Caco-2 (cell line): ENCODE measurements around the gene IZUMO3. TPM values are rescaled to one million over a fixed set of nuclear protein-coding genes. Genes with fewer than 3 reads are reported as not detected.

ENCODE experiments used
- Bru-seq: library from RNA; stranded (reverse); fragments of 400-500 nt; gene quantifications from one replicate; lab custom pipeline; 2021; lab: Mats Ljungman, UMichigan
- BruChase-seq, 2 experiments: library from RNA; stranded (reverse); fragments of 400-500 nt; gene quantifications; one replicate each; lab custom pipeline; 2021; lab: Mats Ljungman, UMichigan
- BruUV-seq: library from RNA; stranded (reverse); fragments of 400-500 nt; replicated peaks from 2 replicates; lab custom pipeline; 2021; lab: Mats Ljungman, UMichigan
- CTCF ChIA-PET: fragments of 300-600 bp; sonication (Branson Sonifier 250); formaldehyde crosslinking; loops from one replicate; lab custom pipeline; 2022; ENCODE audit warnings: antibody characterized with exemption; lab: Charles Lee
- POLR2A ChIA-PET: fragments of 300-600 bp; sonication (Branson Sonifier 250); formaldehyde crosslinking; loops from one replicate; lab custom pipeline; 2022; ENCODE audit warnings: antibody characterized with exemption; lab: Charles Lee
- DNase-seq, 2 experiments: peaks; one replicate each; pipeline versions ENCODE4 v3.0.0 to v3.0.0-alpha.2; 2020 to 2022
- H3K27me3 ChIP-seq: replicated peaks from 2 replicates; pipeline ENCODE4 v1.6.0; 2011; ENCODE audit warnings: low read length; ENCODE audit not compliant: control insufficient read depth, insufficient read depth
- H3K36me3 ChIP-seq: 2 replicates; pipeline ENCODE4 v1.5.1; 2011; ENCODE audit warnings: low read length; ENCODE audit not compliant: control insufficient read depth, insufficient read depth
- H3K4me1 ChIP-seq: fragments of 250-450 bp; sonication (Bioruptor Pico); 2 replicates; pipeline ENCODE4 v1.5.1; 2020; ENCODE audit warnings: mild to moderate bottlenecking
- H3K4me3 ChIP-seq: 2 replicates; pipeline ENCODE4 v1.5.1; 2011; ENCODE audit warnings: low read depth, mild to moderate bottlenecking, control low read depth, low read length
- H3K9me3 ChIP-seq: fragments of 250-450 bp; sonication (Bioruptor Pico); 2 replicates; pipeline ENCODE4 v1.5.1; 2020; ENCODE audit warnings: mild to moderate bottlenecking, moderate library complexity
- H3K27ac Mint-ChIP-seq: one replicate; pipeline ENCODE4 v1.8.0; 2022; ENCODE audit warnings: mixed read lengths; ENCODE audit not compliant: unreplicated experiment
- H3K27me3 Mint-ChIP-seq: one replicate; pipeline ENCODE4 v1.8.0; 2022; ENCODE audit warnings: mixed read lengths; ENCODE audit not compliant: insufficient read depth, unreplicated experiment
- H3K36me3 Mint-ChIP-seq: one replicate; pipeline ENCODE4 v1.8.0; 2022; ENCODE audit warnings: mild to moderate bottlenecking, mixed read lengths; ENCODE audit not compliant: insufficient read depth, unreplicated experiment
- H3K4me1 Mint-ChIP-seq: one replicate; pipeline ENCODE4 v1.8.0; 2022; ENCODE audit warnings: low read depth, mixed read lengths; ENCODE audit not compliant: unreplicated experiment
- H3K4me3 Mint-ChIP-seq: one replicate; pipeline ENCODE4 v1.8.0; 2022; ENCODE audit warnings: mild to moderate bottlenecking, moderate library complexity, mixed read lengths; ENCODE audit not compliant: unreplicated experiment
- H3K9me3 Mint-ChIP-seq: one replicate; pipeline ENCODE4 v1.8.0; 2022; ENCODE audit warnings: mixed read lengths; ENCODE audit not compliant: unreplicated experiment
- CTCF ChIP-seq, 2 experiments: fragments of 200-600 bp in 1 of 2; IDR thresholded peaks; 1 replicate in 1 of 2; 2 replicates in 1 of 2; pipeline versions ENCODE4 v1.5.1 to v1.8.0; 2011 to 2022; ENCODE audit warnings: antibody characterized with exemption in 1 of 2, control low read depth in 1 of 2, inconsistent platforms in 1 of 2, low read depth in 1 of 2, low read length in 1 of 2, mild to moderate bottlenecking in 1 of 2, moderate library complexity in 1 of 2; ENCODE audit not compliant: insufficient read depth in 1 of 2, severe bottlenecking in 1 of 2, unreplicated experiment in 1 of 2
- intact Hi-C: fragments of 100-400 bp; cut with micrococcal nuclease; formaldehyde crosslinking; loops from one replicate; pipeline ENCODE4 v1.10.0; 2022; ENCODE audit not compliant: unreplicated experiment
- long read RNA-seq: library from polyadenylated mRNA; stranded (forward); transcript quantifications from one replicate; pipeline ENCODE4 v2.0.0, GENCODE V29; 2022
- total RNA-seq: library from RNA; stranded (reverse); gene quantifications from 2 replicates; pipeline ENCODE4 v1.2.3, GENCODE V29; 2022

Gene IZUMO3
- total RNA-seq (not detected in 2 replicates), Bru-seq, nascent RNA (not detected), BruChase-seq, experiment 1, labeled RNA remaining after a 2-hour chase (not detected), BruChase-seq, experiment 2, labeled RNA remaining after a 6-hour chase (not detected)
- long read RNA-seq, result 0 reads

- no peaks in the 10 kb centered on the region for H3K27me3 ChIP-seq
- no peak for DNase-seq
- Mint-ChIP-seq H3K27ac (no peak within 1 kb of the TSS), H3K4me3 (no peak within 1 kb of the TSS), H3K9me3 (no peaks in the 10 kb centered on the region), H3K36me3 (no peaks in the 10 kb centered on the region), H3K4me1 (no peaks in the 10 kb centered on the region), H3K27me3 (no peaks in the 10 kb centered on the region)
- ChIA-PET CTCF (no interaction called here), POLR2A (no interaction called here)
- intact Hi-C loops, result no loop called here
- no peak for TF ChIP-seq CTCF (IDR thresholded peaks at IDR 0.05; ENCODE audit: insufficient read depth in 1 of 2, low read depth in 1 of 2, low read length in 1 of 2, severe bottlenecking in 1 of 2, unreplicated experiment in 1 of 2)
- no peak within 1 kb of the TSS for H3K4me3 ChIP-seq
- no peaks in the 10 kb centered on the region for H3K9me3 ChIP-seq
- H3K4me1 ChIP-seq, result no peaks in the 10 kb centered on the region
- no TSS peak for BruUV-seq
- no peaks in the 10 kb centered on the region for H3K36me3 ChIP-seq
Measured at GRCh38 chr9:24545847-24546522, at the start of gene IZUMO3. TSS of gene IZUMO3 (minus strand) at chr9:24545897. CDS start at chr9:24545649, 248 bp downstream.

- Mint-ChIP-seq H3K9me3 (no peaks in the 10 kb centered on the region), H3K4me3 (no peak overlapping the region), H3K4me1 (no peaks in the 10 kb centered on the region), H3K27ac (no peak overlapping the region), H3K27me3 (no peaks in the 10 kb centered on the region), H3K36me3 (no peaks in the 10 kb centered on the region)
- POLR2A ChIA-PET, result no interaction called here
- no peaks in the 10 kb centered on the region for H3K36me3 ChIP-seq
- DNase-seq, result no peak
- H3K4me1 ChIP-seq, result no peaks in the 10 kb centered on the region
- H3K4me3 ChIP-seq, result no peak overlapping the region
- intact Hi-C loops, result no loop called here
- BruUV-seq, result no TSS peak
- CTCF ChIA-PET, result no interaction called here
- no peak for TF ChIP-seq CTCF (IDR thresholded peaks at IDR 0.05; ENCODE audit: insufficient read depth in 1 of 2, low read depth in 1 of 2, low read length in 1 of 2, severe bottlenecking in 1 of 2, unreplicated experiment in 1 of 2)
- H3K27me3 ChIP-seq, result no peaks in the 10 kb centered on the region
- no peaks in the 10 kb centered on the region for H3K9me3 ChIP-seq
Measured at GRCh38 chr9:24594234-24594850, 48.6 kb upstream of the IZUMO3 start.

GRCh38 chr9:24590432-24590831 is 44.7 kb upstream of the IZUMO3 start:
- CTCF ChIA-PET, result no interaction called here
- no peaks in the 10 kb centered on the region for H3K4me1 ChIP-seq
- Mint-ChIP-seq H3K27ac (no peak overlapping the region), H3K27me3 (no peaks in the 10 kb centered on the region), H3K36me3 (no peaks in the 10 kb centered on the region), H3K4me1 (no peaks in the 10 kb centered on the region), H3K9me3 (no peaks in the 10 kb centered on the region), H3K4me3 (no peak overlapping the region)
- intact Hi-C loops, result no loop called here
- POLR2A ChIA-PET, result no interaction called here
- BruUV-seq, result no TSS peak
- no peak overlapping the region for H3K4me3 ChIP-seq
- no peaks in the 10 kb centered on the region for H3K9me3 ChIP-seq
- H3K27me3 ChIP-seq, result no peaks in the 10 kb centered on the region
- no peak for TF ChIP-seq CTCF (IDR thresholded peaks at IDR 0.05; ENCODE audit: insufficient read depth in 1 of 2, low read depth in 1 of 2, low read length in 1 of 2, severe bottlenecking in 1 of 2, unreplicated experiment in 1 of 2)
- H3K36me3 ChIP-seq, result no peaks in the 10 kb centered on the region
- no peak for DNase-seq
